ENCODE measurements around the gene NR6A1. TPM values are rescaled to one million over a fixed set of nuclear protein-coding genes. Genes with fewer than 3 reads are reported as not detected.

The NR6A1 gene
- total RNA-seq, 1 experiment from 2014 or later, result 164 TPM

DNA sequence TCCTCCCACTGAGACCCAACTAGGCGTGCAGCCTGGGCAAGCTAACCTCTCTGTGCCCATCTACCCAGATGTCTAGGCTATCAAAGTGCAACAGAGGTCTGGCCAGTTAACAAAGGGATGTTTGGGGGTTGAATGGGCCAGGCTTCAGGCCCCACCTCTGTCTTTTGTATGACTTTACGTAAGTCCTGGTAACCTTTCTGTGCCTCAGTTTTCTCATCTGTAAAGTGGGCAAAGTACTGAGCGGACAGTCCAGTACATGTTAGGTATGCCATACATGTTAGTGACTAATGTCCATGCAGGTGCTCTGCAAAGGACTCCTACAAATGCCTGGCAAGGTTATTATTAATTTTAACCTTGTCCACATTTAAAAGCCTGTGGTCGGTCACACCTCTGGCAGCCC lies 277.9 kb downstream of the NR6A1 start:
- Mint-ChIP-seq H3K27ac (no peak overlapping the region), H3K36me3 (no peaks in the 10 kb centered on the region), H3K27me3 (ENCODE audit: low read depth) (peaks cover 2% of the 10 kb centered on the region; the same call in 1 of the 2 replicates), H3K4me3 (no peak overlapping the region), H3K9me3 (no peaks in the 10 kb centered on the region), H3K4me1 (peaks cover 6% of the 10 kb centered on the region)
- POLR2A ChIA-PET, result no interaction called here
- no peak for ATAC-seq
- TF ChIP-seq, protein P1, sequence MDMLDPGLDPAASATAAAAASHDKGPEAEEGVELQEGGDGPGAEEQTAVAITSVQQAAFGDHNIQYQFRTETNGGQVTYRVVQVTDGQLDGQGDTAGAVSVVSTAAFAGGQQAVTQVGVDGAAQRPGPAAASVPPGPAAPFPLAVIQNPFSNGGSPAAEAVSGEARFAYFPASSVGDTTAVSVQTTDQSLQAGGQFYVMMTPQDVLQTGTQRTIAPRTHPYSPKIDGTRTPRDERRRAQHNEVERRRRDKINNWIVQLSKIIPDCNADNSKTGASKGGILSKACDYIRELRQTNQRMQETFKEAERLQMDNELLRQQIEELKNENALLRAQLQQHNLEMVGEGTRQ (CRISPR knock-in tag; IDR thresholded peaks at IDR 0.05), result no peak
- TF ChIP-seq NR3C1 (CRISPR knock-in tag; conservative IDR thresholded peaks at IDR 0.05; ENCODE audit: low read depth), result no peak
- no peak for TF ChIP-seq ZNF671 (CRISPR knock-in tag; IDR thresholded peaks at IDR 0.05)
- no peak for TF ChIP-seq CBFB (CRISPR knock-in tag; IDR thresholded peaks at IDR 0.05; ENCODE audit: low read depth)
- CTCF ChIA-PET, result interaction anchor here (1.7 kb wide), 1 partner anchor 44 kb away, joined by 5 read pairs; no protein-coding TSS in a partner anchor
- DNase-seq (ENCODE audit: low spot score), result no peak

DNA sequence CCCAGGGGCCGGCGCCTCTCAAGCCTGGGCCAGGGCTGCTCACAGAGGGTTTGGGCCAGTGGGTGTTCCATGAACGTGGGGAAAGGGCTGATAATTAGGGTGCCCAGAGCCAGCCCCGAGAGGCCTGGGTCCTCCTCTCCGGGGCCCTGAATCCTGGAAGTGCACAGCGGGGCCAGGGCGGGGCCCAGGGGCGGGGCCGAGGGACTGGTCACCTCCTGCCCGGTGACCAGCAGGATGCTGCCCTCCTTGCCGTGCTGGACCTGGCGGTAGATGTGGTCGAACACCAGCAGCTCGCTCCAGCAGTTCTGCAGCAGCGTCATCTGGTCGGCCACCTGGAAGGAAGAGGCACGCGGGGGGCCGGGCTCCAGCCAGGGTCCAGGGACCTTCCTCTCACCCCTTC lies 278.3 kb downstream of the NR6A1 start:
- POLR2A ChIA-PET, result no interaction called here
- Mint-ChIP-seq H3K27ac (no peak overlapping the region), H3K4me3 (no peak overlapping the region), H3K9me3 (no peaks in the 10 kb centered on the region), H3K36me3 (no peaks in the 10 kb centered on the region), H3K4me1 (peaks cover 6% of the 10 kb centered on the region), H3K27me3 (ENCODE audit: low read depth) (no peaks in the 10 kb centered on the region; the same call in 1 of the 2 replicates)
- no peak for ATAC-seq
- TF ChIP-seq, protein P2, sequence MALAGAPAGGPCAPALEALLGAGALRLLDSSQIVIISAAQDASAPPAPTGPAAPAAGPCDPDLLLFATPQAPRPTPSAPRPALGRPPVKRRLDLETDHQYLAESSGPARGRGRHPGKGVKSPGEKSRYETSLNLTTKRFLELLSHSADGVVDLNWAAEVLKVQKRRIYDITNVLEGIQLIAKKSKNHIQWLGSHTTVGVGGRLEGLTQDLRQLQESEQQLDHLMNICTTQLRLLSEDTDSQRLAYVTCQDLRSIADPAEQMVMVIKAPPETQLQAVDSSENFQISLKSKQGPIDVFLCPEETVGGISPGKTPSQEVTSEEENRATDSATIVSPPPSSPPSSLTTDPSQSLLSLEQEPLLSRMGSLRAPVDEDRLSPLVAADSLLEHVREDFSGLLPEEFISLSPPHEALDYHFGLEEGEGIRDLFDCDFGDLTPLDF (CRISPR knock-in tag; IDR thresholded peaks at IDR 0.05), result no peak
- TF ChIP-seq, protein P3, sequence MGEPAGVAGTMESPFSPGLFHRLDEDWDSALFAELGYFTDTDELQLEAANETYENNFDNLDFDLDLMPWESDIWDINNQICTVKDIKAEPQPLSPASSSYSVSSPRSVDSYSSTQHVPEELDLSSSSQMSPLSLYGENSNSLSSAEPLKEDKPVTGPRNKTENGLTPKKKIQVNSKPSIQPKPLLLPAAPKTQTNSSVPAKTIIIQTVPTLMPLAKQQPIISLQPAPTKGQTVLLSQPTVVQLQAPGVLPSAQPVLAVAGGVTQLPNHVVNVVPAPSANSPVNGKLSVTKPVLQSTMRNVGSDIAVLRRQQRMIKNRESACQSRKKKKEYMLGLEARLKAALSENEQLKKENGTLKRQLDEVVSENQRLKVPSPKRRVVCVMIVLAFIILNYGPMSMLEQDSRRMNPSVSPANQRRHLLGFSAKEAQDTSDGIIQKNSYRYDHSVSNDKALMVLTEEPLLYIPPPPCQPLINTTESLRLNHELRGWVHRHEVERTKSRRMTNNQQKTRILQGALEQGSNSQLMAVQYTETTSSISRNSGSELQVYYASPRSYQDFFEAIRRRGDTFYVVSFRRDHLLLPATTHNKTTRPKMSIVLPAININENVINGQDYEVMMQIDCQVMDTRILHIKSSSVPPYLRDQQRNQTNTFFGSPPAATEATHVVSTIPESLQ (CRISPR knock-in tag; IDR thresholded peaks at IDR 0.05), result no peak
- DNase-seq (ENCODE audit: low spot score), result no peak
- CTCF ChIA-PET, result interaction anchor here (0.6 to 1.0 kb wide), 4 partner anchors 31 to 360 kb away, joined by 3 to 5 read pairs (median 3); partner anchors contain the start of gene WDR38

DNA sequence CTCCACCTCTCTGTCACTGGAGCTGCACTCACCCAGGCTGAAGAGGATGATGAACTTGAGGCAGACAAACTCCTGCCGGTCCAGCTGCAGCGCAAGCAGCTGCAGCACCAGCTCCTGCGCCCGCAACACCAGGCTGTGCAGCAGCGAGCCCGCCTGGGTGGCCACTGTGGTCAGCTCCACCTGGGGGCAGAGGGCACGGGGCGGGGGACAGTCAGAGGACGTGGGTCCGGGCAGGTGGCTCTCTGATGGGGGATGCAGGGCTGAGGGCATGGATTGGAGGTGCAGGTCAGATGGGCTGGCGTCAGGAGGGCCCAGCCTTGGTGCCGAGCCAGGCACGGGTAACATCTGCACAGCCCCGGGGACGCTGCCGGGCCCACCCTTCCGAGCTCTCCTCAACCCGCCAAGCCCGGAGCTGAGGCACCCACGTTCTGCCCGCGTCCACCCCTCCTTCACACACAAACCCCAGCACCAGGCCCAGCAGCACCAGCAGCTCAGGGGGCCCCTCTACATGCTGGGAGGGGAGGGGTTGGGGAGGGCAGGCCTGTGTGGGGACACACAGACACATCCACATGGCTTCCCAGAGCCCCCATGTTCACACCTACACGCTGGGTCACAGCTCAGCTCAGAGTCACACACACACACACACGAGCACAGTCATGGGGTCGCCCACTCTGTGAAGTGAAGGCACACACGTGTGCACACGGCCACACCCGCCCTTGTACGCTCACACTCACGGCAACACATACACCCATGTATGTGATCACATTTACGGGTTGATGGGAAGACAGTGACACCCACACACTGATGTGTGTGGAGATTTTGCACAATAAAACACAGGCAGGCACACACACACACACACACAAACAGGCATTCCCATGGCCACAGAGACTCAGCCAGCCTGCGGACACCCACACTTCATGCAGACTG lies 279.8 kb downstream of the NR6A1 start:
- ATAC-seq (no peak), DNase-seq (ENCODE audit: low spot score) (no peak)
- Mint-ChIP-seq H3K27ac (peak overlapping the region; percentile 60; the same call in 1 of the 2 replicates), H3K4me3 (no peak overlapping the region), H3K36me3 (no peaks in the 10 kb centered on the region), H3K27me3 (ENCODE audit: low read depth) (no peaks in the 10 kb centered on the region; the same call in 1 of the 2 replicates), H3K4me1 (peaks cover 10% of the 10 kb centered on the region), H3K9me3 (no peaks in the 10 kb centered on the region)
- CTCF ChIA-PET, result interaction anchor here (0.9 to 1.2 kb wide), 3 partner anchors 14 to 126 kb away, joined by 3 to 6 read pairs (median 5); no protein-coding TSS in a partner anchor
- POLR2A ChIA-PET, result no interaction called here
- TF ChIP-seq ZNF138 (CRISPR knock-in tag; conservative IDR thresholded peaks at IDR 0.05) (no peak), ZNF121 (CRISPR knock-in tag; IDR thresholded peaks at IDR 0.05) (no peak), CREM (CRISPR knock-in tag; IDR thresholded peaks at IDR 0.05) (no peak), NFYB (CRISPR knock-in tag; conservative IDR thresholded peaks at IDR 0.05; ENCODE audit: low read depth) (no peak), SMAD3 (CRISPR knock-in tag; IDR thresholded peaks at IDR 0.05; ENCODE audit: borderline replicate concordance) (no peak), NR3C1 (CRISPR knock-in tag; conservative IDR thresholded peaks at IDR 0.05; ENCODE audit: low read depth) (no peak), SP1 (CRISPR knock-in tag; conservative IDR thresholded peaks at IDR 0.05) (no peak)
- TF ChIP-seq, protein P4, sequence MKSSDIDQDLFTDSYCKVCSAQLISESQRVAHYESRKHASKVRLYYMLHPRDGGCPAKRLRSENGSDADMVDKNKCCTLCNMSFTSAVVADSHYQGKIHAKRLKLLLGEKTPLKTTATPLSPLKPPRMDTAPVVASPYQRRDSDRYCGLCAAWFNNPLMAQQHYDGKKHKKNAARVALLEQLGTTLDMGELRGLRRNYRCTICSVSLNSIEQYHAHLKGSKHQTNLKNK (CRISPR knock-in tag; IDR thresholded peaks at IDR 0.05), result no peak
- TF ChIP-seq, protein P5, sequence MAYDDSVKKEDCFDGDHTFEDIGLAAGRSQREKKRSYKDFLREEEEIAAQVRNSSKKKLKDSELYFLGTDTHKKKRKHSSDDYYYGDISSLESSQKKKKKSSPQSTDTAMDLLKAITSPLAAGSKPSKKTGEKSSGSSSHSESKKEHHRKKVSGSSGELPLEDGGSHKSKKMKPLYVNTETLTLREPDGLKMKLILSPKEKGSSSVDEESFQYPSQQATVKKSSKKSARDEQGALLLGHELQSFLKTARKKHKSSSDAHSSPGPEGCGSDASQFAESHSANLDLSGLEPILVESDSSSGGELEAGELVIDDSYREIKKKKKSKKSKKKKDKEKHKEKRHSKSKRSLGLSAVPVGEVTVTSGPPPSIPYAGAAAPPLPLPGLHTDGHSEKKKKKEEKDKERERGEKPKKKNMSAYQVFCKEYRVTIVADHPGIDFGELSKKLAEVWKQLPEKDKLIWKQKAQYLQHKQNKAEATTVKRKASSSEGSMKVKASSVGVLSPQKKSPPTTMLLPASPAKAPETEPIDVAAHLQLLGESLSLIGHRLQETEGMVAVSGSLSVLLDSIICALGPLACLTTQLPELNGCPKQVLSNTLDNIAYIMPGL (CRISPR knock-in tag; IDR thresholded peaks at IDR 0.05), result no peak
- TF ChIP-seq, protein P6, sequence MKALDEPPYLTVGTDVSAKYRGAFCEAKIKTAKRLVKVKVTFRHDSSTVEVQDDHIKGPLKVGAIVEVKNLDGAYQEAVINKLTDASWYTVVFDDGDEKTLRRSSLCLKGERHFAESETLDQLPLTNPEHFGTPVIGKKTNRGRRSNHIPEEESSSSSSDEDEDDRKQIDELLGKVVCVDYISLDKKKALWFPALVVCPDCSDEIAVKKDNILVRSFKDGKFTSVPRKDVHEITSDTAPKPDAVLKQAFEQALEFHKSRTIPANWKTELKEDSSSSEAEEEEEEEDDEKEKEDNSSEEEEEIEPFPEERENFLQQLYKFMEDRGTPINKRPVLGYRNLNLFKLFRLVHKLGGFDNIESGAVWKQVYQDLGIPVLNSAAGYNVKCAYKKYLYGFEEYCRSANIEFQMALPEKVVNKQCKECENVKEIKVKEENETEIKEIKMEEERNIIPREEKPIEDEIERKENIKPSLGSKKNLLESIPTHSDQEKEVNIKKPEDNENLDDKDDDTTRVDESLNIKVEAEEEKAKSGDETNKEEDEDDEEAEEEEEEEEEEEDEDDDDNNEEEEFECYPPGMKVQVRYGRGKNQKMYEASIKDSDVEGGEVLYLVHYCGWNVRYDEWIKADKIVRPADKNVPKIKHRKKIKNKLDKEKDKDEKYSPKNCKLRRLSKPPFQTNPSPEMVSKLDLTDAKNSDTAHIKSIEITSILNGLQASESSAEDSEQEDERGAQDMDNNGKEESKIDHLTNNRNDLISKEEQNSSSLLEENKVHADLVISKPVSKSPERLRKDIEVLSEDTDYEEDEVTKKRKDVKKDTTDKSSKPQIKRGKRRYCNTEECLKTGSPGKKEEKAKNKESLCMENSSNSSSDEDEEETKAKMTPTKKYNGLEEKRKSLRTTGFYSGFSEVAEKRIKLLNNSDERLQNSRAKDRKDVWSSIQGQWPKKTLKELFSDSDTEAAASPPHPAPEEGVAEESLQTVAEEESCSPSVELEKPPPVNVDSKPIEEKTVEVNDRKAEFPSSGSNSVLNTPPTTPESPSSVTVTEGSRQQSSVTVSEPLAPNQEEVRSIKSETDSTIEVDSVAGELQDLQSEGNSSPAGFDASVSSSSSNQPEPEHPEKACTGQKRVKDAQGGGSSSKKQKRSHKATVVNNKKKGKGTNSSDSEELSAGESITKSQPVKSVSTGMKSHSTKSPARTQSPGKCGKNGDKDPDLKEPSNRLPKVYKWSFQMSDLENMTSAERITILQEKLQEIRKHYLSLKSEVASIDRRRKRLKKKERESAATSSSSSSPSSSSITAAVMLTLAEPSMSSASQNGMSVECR (CRISPR knock-in tag; IDR thresholded peaks at IDR 0.05; ENCODE audit: borderline replicate concordance), result no peak
- TF ChIP-seq, protein P7, sequence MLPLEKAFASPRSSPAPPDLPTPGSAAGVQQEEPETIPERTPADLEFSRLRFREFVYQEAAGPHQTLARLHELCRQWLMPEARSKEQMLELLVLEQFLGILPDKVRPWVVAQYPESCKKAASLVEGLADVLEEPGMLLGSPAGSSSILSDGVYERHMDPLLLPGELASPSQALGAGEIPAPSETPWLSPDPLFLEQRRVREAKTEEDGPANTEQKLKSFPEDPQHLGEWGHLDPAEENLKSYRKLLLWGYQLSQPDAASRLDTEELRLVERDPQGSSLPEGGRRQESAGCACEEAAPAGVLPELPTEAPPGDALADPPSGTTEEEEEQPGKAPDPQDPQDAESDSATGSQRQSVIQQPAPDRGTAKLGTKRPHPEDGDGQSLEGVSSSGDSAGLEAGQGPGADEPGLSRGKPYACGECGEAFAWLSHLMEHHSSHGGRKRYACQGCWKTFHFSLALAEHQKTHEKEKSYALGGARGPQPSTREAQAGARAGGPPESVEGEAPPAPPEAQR (CRISPR knock-in tag; IDR thresholded peaks at IDR 0.05), result no peak
- TF ChIP-seq, protein P8, sequence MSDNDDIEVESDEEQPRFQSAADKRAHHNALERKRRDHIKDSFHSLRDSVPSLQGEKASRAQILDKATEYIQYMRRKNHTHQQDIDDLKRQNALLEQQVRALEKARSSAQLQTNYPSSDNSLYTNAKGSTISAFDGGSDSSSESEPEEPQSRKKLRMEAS (CRISPR knock-in tag; IDR thresholded peaks at IDR 0.05), result no peak

All from WTC11 (cell line).